Smooth muscle cell (in vitro differentiated cells): ENCODE measurements around the gene MRPL24. TPM values are rescaled to one million over a fixed set of nuclear protein-coding genes. Genes with fewer than 3 reads are reported as not detected.

Source experiments
- DNase-seq: peaks from one replicate; lab custom pipeline; 2025; ENCODE audit not compliant: unreplicated experiment; lab: John Stamatoyannopoulos, UW
- H2AFZ ChIP-seq: fragments of 200-600 bp; sonication (generic); 2 replicates; pipeline ENCODE4 v1.6.0; 2016; ENCODE audit warnings: antibody characterized with exemption, low read depth, mild to moderate bottlenecking
- H3F3A ChIP-seq: fragments of 200-600 bp; sonication (generic); 2 replicates; pipeline ENCODE4 v1.6.0; 2017; ENCODE audit warnings: antibody characterized with exemption, low read depth
- H3K27ac ChIP-seq: fragments of 200-600 bp; sonication (generic); 2 replicates; pipeline ENCODE4 v1.5.1; 2016; ENCODE audit warnings: low read depth, mild to moderate bottlenecking
- H3K27me3 ChIP-seq: fragments of 200-600 bp; sonication (generic); 2 replicates; pipeline ENCODE4 v1.6.1; 2016; ENCODE audit warnings: low read depth, mild to moderate bottlenecking
- H3K36me3 ChIP-seq: fragments of 200-600 bp; sonication (generic); 2 replicates; pipeline ENCODE4 v1.5.1; 2016; ENCODE audit warnings: low read depth
- H3K4me1 ChIP-seq: fragments of 200-600 bp; sonication (generic); 2 replicates; pipeline ENCODE4 v1.5.1; 2016; ENCODE audit warnings: low read depth
- H3K4me2 ChIP-seq: fragments of 200-600 bp; sonication (generic); 2 replicates; pipeline ENCODE4 v1.6.0; 2016; ENCODE audit warnings: mild to moderate bottlenecking
- H3K4me3 ChIP-seq: fragments of 200-600 bp; sonication (generic); 2 replicates; pipeline ENCODE4 v1.5.1; 2016; ENCODE audit warnings: mild to moderate bottlenecking
- H3K79me2 ChIP-seq: fragments of 200-600 bp; sonication (generic); 2 replicates; pipeline ENCODE4 v1.6.0; 2016; ENCODE audit warnings: low read depth, mild to moderate bottlenecking
- H3K9ac ChIP-seq: fragments of 200-600 bp; sonication (generic); 2 replicates; pipeline ENCODE4 v1.6.0; 2016; ENCODE audit warnings: low read depth
- H3K9me3 ChIP-seq: fragments of 200-600 bp; sonication (generic); replicated peaks from 2 replicates; pipeline ENCODE4 v1.5.1; 2016; ENCODE audit warnings: low read depth
- H4K20me1 ChIP-seq: fragments of 200-600 bp; sonication (generic); 2 replicates; pipeline ENCODE4 v1.6.0; 2016; ENCODE audit warnings: low read depth
- WGBS: methylation state at CpG from one replicate; pipeline ENCODE4 v1.1.7; 2016; ENCODE audit warnings: low lambda C conversion rate; 5-methylcytosine and 5-hydroxymethylcytosine counted together
- polyA plus RNA-seq: library from polyadenylated mRNA; unstranded; fragments of >200 nt; fragmentation: Nextera tagmentation; extraction: Ambion mirVana; gene quantifications from 2 replicates; pipeline ENCODE4 v1.2.1, GENCODE V29; 2016
- total RNA-seq: library from RNA; depleted of rRNA; stranded (reverse); fragments of >200 nt; gene quantifications from 2 replicates; pipeline ENCODE4 v1.2.3, GENCODE V29; 2014
- TF ChIP-seq, protein P1 (sequence below): fragments of 200-600 bp; sonication (generic); IDR thresholded peaks from 2 replicates; pipeline ENCODE4 v1.5.1; 2017; ENCODE audit warnings: borderline replicate concordance, mild to moderate bottlenecking, antibody characterized with exemption; ENCODE audit not compliant: insufficient read depth, poor library complexity, severe bottlenecking

The MRPL24 gene
- total and polyA plus RNA-seq, 2 experiments from 2014 or later, result 16.5 to 68.6 TPM

DNA sequence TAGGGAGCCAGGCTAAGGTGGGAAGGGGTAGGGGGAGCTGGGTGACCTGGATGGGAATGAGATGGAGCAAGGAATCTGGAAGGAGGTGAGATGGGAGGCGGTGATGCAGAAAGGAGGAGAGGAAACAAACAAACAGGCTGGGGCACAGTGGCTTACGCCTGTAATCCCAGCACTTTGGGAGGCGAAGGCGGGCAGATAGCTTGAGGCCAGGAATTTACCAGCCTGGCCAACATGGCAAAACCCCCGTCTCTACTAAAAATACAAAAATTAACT, 46.3 kb downstream of the MRPL24 start:
- H3K36me3 ChIP-seq, result no peaks in the 10 kb centered on the region
- H3K27ac ChIP-seq, result peak overlapping the region; percentile 41
- no peak for DNase-seq
- H2AFZ ChIP-seq, result peak overlapping the region; percentile 58
- H3K4me1 ChIP-seq, result peaks cover 45% of the 10 kb centered on the region
- H3K27me3 ChIP-seq, result no peaks in the 10 kb centered on the region
- no peak overlapping the region for H3K9ac ChIP-seq
- H3K4me2 ChIP-seq, result peak overlapping the region; percentile 38
- H3F3A ChIP-seq, result peaks cover 16% of the 10 kb centered on the region
- 64% methylated on average over 5 of the region's 5 CpGs for WGBS
- no peaks in the 10 kb centered on the region for H4K20me1 ChIP-seq
- TF ChIP-seq, protein P1, sequence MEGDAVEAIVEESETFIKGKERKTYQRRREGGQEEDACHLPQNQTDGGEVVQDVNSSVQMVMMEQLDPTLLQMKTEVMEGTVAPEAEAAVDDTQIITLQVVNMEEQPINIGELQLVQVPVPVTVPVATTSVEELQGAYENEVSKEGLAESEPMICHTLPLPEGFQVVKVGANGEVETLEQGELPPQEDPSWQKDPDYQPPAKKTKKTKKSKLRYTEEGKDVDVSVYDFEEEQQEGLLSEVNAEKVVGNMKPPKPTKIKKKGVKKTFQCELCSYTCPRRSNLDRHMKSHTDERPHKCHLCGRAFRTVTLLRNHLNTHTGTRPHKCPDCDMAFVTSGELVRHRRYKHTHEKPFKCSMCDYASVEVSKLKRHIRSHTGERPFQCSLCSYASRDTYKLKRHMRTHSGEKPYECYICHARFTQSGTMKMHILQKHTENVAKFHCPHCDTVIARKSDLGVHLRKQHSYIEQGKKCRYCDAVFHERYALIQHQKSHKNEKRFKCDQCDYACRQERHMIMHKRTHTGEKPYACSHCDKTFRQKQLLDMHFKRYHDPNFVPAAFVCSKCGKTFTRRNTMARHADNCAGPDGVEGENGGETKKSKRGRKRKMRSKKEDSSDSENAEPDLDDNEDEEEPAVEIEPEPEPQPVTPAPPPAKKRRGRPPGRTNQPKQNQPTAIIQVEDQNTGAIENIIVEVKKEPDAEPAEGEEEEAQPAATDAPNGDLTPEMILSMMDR, result no peak
- no peak overlapping the region for H3K4me3 ChIP-seq
- no peaks in the 10 kb centered on the region for H3K79me2 ChIP-seq
- H3K9me3 ChIP-seq, result no peaks in the 10 kb centered on the region

DNA sequence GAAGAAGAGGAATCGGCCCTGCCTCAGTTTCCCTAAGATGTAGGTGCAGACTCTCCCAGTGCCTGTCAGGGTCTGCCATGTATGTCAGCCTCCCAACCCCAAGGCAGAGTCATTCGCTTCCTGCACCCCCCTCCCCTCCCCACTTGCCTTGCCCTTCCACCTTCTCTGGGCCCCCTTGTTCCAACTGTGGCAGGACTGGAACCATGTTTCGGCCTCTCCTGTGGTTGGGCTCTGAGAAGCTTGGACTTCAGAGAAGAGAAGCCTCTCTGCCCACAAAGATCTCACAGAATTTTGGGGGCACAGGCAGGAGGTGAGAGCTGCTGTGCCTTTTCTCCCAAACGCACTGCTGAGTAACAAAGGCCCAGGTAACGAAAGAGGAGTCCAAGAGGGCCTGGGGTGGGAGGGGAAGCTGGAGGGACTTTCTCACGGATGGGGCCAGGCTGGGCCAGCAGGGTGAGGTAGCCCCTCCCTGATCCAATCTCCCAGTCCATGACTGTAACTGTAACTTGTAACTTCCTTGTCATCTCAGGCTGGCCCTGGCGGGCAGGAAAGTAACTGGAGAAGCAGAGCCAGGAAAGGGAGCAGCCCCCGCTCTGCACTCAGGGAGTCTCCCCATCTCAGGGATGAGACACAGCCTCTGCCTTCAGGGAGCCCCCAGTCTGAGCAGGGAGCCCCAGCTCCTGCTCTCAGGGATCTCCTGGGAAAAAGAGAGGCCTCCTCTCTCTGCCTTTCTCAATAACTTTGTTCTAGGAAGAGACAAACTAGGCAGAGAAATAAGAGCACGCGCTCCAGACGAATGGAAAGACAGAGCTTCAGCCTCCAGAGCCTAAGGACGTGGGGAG, 46.8 kb downstream of the MRPL24 start:
- Histone ChIP-seq H3K27me3 (no peaks in the 10 kb centered on the region), H3K9me3 (no peaks in the 10 kb centered on the region), H3K36me3 (no peaks in the 10 kb centered on the region), H3K9ac (no peak overlapping the region), H3F3A (peaks cover 16% of the 10 kb centered on the region), H3K4me3 (no peak overlapping the region), H3K4me1 (peaks cover 46% of the 10 kb centered on the region), H2AFZ (peak overlapping the region; percentile 58), H3K79me2 (no peaks in the 10 kb centered on the region), H4K20me1 (no peaks in the 10 kb centered on the region), H3K27ac (peak overlapping the region; percentile 41), H3K4me2 (peak overlapping the region; percentile 38)
- TF ChIP-seq, protein P1, result no peak
- 39% methylated on average over 12 of the region's 12 CpGs for WGBS
- no peak for DNase-seq

DNA sequence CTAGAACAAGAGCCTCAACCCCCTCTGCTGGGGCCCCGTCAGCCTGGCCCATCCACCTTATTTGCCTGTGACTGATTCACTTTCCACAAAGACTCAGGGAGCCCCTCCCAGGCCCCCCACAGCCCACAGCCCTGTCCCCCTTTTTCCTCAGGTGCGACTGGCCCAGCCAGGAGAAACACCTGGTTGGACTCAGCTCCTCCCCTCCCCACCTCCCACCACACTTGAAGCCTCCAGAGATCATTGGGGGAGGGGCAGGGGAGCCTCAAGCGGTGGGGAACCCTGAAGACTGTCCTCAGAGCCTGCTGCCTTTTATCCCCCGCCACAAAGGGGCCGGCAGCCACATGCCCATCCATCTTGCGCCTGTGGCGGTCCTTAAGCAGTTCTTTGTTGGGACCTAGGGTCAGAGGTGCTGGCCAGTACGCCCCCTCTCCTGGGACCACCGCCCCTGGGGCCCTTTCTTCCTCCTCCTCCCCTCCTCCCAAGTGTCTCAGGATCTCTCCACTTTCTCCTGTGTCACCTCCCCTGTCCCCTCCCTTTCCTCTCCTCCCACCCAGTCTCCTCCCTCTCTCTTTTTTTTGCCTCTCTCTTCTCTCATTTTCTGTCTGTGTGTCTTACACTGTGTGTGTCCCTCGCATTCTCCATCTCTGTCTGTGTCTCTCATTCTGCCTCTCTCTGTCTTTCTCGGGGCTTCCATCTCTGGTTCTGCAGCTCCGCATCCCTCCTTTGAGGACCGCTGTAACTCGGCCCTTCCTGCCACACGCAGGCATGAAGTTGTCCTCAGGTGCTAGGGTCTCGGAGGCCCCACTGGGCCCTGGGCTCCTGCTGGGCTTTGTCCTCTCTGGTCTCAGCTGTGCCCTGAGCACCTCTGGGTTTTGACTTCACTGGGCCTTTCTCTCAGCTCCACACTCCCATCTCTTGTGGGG, 47.7 kb downstream of the MRPL24 start:
- H3K27me3 ChIP-seq, result no peaks in the 10 kb centered on the region
- H3K27ac ChIP-seq, result no peak overlapping the region
- no peak overlapping the region for H3K4me3 ChIP-seq
- peaks cover 15% of the 10 kb centered on the region for H3F3A ChIP-seq
- H2AFZ ChIP-seq, result peak overlapping the region; percentile 7
- peak overlapping the region; percentile 56 for H3K4me2 ChIP-seq
- no peaks in the 10 kb centered on the region for H3K9me3 ChIP-seq
- TF ChIP-seq, protein P1, result no peak
- no peaks in the 10 kb centered on the region for H4K20me1 ChIP-seq
- DNase-seq, result no peak
- no peak overlapping the region for H3K9ac ChIP-seq
- no peaks in the 10 kb centered on the region for H3K36me3 ChIP-seq
- 30% methylated on average over 14 of the region's 16 CpGs for WGBS
- H3K79me2 ChIP-seq, result no peaks in the 10 kb centered on the region
- H3K4me1 ChIP-seq, result peaks cover 46% of the 10 kb centered on the region
